Body of pancreas (tissue), 4 donors: Measurements from ENCODE around the gene TMEM156. TPM values are rescaled to one million over a fixed set of nuclear protein-coding genes. Genes with fewer than 3 reads are reported as not detected.

Source experiments
- ATAC-seq: fragments of 150-250 bp; one replicate; pipeline ENCODE4 v1.9.1; 2016
- DNase-seq, 4 donors: peaks; one replicate each; pipeline ENCODE4 v3.0.0-alpha.2; 2019
- H3K27ac ChIP-seq, 4 donors: fragments of 200-600 bp; sonication (generic); 1 replicate in 3 of 4; 2 replicates in 1 of 4; pipeline versions ENCODE4 v1.5.1 to v1.6.1; 2016 to 2019; ENCODE audit warnings: mild to moderate bottlenecking in 1 of 4, mixed read lengths in 1 of 4, moderate library complexity in 1 of 4
- H3K27me3 ChIP-seq, 2 donors: fragments of 200-600 bp; sonication (generic); one replicate each; pipeline ENCODE4 v1.6.0; 2016; ENCODE audit warnings: mild to moderate bottlenecking in 1 of 2
- H3K36me3 ChIP-seq, 2 donors: fragments of 200-600 bp; sonication (generic); replicated peaks in 1 of 2; 2 replicates each; pipeline ENCODE4 v1.5.1; 2016; ENCODE audit warnings: low read depth in 2 of 2; ENCODE audit not compliant: insufficient read depth in 1 of 2
- H3K4me1 ChIP-seq: fragments of 200-600 bp; sonication (generic); one replicate; pipeline ENCODE4 v1.6.0; 2016
- H3K4me3 ChIP-seq, 2 donors: fragments of 200-600 bp; sonication (generic); 1 replicate in 1 of 2; 2 replicates in 1 of 2; pipeline ENCODE4 v1.5.1; 2016 to 2019
- H3K9me3 ChIP-seq, 3 donors: fragments of 200-600 bp; sonication (generic); 1 replicate in 2 of 3; 2 replicates in 1 of 3; pipeline ENCODE4 v1.5.1; 2016
- POLR2A ChIP-seq, 3 donors: fragments of 450-650 bp; IDR thresholded peaks; one replicate each; pipeline ENCODE4 v1.6.1; 2016; ENCODE audit warnings: antibody characterized with exemption in 3 of 3, mild to moderate bottlenecking in 2 of 3
- WGBS, 2 donors: methylation state at CpG; one replicate each; pipeline ENCODE4 v1.1.5; 2017; 5-methylcytosine and 5-hydroxymethylcytosine counted together
- intact Hi-C: fragments of 100-400 bp; cut with DNase I; formaldehyde crosslinking; loops from one replicate; pipeline ENCODE4 v1.15.1; 2023
- total RNA-seq, 2 donors: library from RNA; depleted of rRNA; stranded (reverse); fragments of >200 nt; gene quantifications; one replicate each; pipeline ENCODE4 v1.1.0, GENCODE V29; 2016
- TF ChIP-seq, protein P1 (sequence below), 7 experiments: fragments of 450-650 bp in 4 of 7; fragments of 200-600 bp in 3 of 7; sonication (generic) in 3 of 7; IDR thresholded peaks; one replicate each; pipeline ENCODE4 v1.5.1; 2016 to 2019; ENCODE audit warnings: antibody characterized with exemption in 7 of 7

TMEM156 gene
- total RNA-seq, 2 donors from 2014 or later, result 2.9 TPM; not detected in 1

DNA sequence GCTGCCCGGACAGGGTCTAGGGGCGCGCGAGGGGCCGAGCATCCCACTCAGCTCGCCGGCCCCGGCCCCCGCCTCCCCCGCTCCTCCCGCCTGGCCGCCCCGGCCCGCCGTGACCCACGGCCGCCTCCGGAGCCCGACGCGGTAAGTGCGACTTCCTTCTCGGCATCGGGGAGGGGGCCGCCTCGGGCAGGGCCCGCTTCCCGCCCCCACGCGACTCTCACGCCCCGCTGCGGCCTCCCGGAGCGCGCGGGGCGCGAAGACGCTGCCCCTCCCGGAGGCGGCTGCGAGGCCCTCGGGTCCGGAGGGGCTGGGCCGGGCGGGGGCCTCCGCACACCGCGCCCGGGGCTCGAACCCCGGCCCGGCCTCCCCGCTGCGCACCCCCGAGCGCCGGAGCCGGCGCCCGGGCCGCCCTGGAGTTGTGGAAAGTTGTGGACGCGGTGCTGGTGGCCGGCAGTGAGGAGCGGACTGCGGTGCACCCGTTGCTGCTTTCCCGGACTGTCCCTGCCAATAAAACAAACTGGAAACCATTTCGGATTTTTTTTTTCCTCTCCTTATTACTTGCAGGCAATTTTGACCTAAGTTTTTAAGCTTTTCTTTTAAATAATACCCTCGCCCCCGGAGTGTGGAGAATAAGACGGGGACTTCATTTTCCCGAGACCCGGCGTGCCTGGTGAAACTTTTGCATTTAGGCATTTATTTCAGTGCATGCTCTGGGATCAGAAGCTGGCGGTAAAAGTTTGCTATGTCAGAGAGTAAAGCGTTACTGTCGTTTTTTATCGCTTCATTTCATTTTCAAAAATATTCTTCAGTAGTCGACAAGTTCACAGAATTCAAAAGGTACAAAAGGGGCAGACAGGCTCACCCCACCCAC lies 13.0 kb upstream of the TMEM156 start:
- Histone ChIP-seq H3K4me1 (peaks cover 18% of the 10 kb centered on the region), H3K36me3 (no peaks in the 10 kb centered on the region), H3K4me3 (peak overlapping the region; percentile 47 to 53), H3K27ac (peak overlapping the region; percentile 52 to 93 (median 90)), H3K27me3 (no peaks in the 10 kb centered on the region), H3K9me3 (no peaks in the 10 kb centered on the region)
- 1 to 4% methylated on average over 32 to 48 of the region's 82 CpGs for WGBS, 2 donors
- ATAC-seq, result peak; percentile 27
- TF ChIP-seq POLR2A (IDR thresholded peaks at IDR 0.05), result no peak
- TF ChIP-seq, protein P1, sequence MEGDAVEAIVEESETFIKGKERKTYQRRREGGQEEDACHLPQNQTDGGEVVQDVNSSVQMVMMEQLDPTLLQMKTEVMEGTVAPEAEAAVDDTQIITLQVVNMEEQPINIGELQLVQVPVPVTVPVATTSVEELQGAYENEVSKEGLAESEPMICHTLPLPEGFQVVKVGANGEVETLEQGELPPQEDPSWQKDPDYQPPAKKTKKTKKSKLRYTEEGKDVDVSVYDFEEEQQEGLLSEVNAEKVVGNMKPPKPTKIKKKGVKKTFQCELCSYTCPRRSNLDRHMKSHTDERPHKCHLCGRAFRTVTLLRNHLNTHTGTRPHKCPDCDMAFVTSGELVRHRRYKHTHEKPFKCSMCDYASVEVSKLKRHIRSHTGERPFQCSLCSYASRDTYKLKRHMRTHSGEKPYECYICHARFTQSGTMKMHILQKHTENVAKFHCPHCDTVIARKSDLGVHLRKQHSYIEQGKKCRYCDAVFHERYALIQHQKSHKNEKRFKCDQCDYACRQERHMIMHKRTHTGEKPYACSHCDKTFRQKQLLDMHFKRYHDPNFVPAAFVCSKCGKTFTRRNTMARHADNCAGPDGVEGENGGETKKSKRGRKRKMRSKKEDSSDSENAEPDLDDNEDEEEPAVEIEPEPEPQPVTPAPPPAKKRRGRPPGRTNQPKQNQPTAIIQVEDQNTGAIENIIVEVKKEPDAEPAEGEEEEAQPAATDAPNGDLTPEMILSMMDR (IDR thresholded peaks at IDR 0.05), result no peak
- intact Hi-C loops, result no loop called here
- peak; percentile 32 to 51 (median 38) for DNase-seq

DNA sequence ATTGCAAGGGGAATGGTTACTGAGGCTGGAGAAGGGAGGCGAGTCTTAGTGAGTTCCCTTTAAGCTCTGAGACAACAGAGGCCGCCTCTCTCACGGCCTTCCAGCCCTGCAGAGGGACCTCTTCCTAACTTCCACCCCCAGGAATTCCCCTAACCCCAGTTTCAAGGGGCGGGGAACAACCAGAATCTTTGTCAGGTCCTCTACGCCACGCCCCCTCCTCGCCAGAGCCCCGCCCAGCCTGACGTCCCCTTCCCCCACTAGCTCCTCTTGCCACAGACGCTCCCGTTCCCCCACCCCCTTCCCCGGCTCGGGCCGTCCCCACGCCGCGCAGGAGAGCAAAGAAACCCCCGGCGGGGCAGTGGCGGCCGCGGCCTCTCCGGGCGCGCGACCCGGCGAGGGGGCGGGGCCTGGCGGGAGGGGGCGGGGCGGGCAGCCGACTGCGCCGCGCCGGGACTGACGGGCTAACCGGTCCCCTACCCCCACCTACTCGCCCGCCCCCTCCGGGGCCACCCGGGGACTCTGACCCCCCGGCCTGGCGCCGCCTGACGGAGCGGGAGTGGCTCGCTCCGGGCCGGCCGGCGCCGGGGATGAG lies 12.3 kb upstream of the TMEM156 start:
- Histone ChIP-seq H3K9me3 (no peaks in the 10 kb centered on the region), H3K4me3 (peak overlapping the region; percentile 47 to 53), H3K36me3 (no peaks in the 10 kb centered on the region), H3K27ac (peak overlapping the region; percentile 52 to 93 (median 90)), H3K4me1 (peaks cover 18% of the 10 kb centered on the region), H3K27me3 (no peaks in the 10 kb centered on the region)
- TF ChIP-seq, protein P1 (IDR thresholded peaks at IDR 0.05), result peak in 1 of 7 experiments; percentile 14
- TF ChIP-seq POLR2A (IDR thresholded peaks at IDR 0.05), result peak; percentile 13 to 79 (median 72)
- WGBS, 2 donors, result 1 to 2% methylated on average over 9 to 48 of the region's 54 CpGs
- ATAC-seq, result peak; percentile 85
- DNase-seq, result peak; percentile 90 to 96 (median 93)
- intact Hi-C loops, result no loop called here

DNA sequence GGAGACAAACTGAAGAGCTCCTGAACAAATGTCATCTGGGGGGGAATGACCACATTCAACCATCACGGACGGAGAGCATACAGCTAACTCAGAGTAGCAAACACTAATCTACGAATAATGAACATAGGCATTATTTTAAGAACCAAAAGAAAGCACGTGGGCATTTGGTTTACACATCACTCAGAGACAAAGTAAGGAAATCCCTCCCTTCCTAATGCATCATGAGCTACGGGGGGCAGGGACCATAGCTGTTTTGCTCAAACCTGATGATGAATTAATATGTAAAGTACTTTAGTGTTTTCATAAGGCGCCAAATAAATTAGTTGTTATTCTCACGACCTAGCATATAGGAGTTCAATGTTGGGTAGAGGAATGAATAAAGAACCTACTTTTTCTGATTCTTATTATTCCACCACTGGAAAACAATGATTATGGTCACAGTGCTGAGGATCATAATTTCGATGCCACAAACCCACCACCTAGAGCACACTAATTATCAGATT lies 11.7 kb upstream of the TMEM156 start:
- no peak for ATAC-seq

DNA sequence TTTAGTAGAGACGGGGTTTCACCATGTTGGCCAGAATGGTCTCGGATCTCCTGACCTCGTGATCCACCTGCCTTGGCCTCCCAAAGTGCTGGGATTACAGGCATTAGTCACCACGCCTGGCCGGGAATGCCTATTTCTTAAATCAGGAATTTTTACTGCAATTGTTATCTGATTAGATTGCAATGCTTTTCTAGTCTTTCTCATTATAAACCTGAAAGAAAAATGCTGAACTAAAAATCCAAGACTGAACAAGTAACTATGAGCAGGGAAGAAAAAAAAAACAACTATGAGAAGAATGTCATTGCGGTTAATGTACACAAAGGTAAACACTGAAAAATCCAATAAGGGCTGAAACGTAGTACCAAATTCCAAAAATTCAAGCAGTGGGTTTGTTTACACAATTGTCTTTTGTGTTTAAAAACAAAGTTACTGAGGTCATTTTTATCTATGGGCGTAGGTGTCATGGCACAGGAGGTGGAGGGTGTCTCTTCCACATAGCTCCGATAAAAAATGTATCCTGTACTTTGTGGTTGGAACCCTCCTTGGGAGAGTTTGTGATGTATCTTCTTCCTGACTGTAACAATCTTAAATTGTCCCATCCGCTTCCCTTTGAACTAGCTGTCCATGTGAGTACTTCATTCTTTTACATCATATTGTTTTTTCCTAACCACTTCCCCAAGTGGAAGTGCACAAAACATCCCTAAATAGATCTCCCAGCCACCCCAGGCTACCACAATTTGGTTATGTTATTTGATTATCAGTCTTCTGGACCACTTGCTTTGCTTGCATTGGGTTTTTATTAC lies 11.1 kb upstream of the TMEM156 start:
- peak; percentile 22 to 36 (median 28) for DNase-seq
- intact Hi-C loops, result no loop called here
- peak overlapping the region; percentile 35 to 93 (median 90) for H3K27ac ChIP-seq
- TF ChIP-seq, protein P1 (IDR thresholded peaks at IDR 0.05), result no peak
- no peak for TF ChIP-seq POLR2A (IDR thresholded peaks at IDR 0.05)
- H3K4me3 ChIP-seq, result no peak overlapping the region
- no peaks in the 10 kb centered on the region for H3K27me3 ChIP-seq
- WGBS, 2 donors, result 47 to 49% methylated on average over 10 of the region's 10 CpGs
- H3K36me3 ChIP-seq, result no peaks in the 10 kb centered on the region
- ATAC-seq, result no peak
- H3K4me1 ChIP-seq, result peaks cover 18% of the 10 kb centered on the region
- H3K9me3 ChIP-seq, result no peaks in the 10 kb centered on the region

More for the DNA sequence above, 11.7 kb upstream of the TMEM156 start:
- H3K36me3 ChIP-seq, result no peaks in the 10 kb centered on the region
- WGBS, 2 donors, result 8 to 11% methylated on average over 8 of the region's 8 CpGs
- no peak for TF ChIP-seq POLR2A (IDR thresholded peaks at IDR 0.05)
- no peaks in the 10 kb centered on the region for H3K27me3 ChIP-seq
- peak overlapping the region; percentile 52 to 93 (median 90) for H3K27ac ChIP-seq
- H3K4me3 ChIP-seq, result peak overlapping the region in 1 of 2 donors; percentile 47
- DNase-seq, result no peak
- peaks cover 18% of the 10 kb centered on the region for H3K4me1 ChIP-seq
- intact Hi-C loops, result no loop called here
- no peaks in the 10 kb centered on the region for H3K9me3 ChIP-seq
